Measurements from ENCODE around the gene HHATL. TPM values are rescaled to one million over a fixed set of nuclear protein-coding genes. Genes with fewer than 3 reads are reported as not detected.

Gene HHATL
- total RNA-seq, 1 donor from 2014 or later, result not detected

DNA sequence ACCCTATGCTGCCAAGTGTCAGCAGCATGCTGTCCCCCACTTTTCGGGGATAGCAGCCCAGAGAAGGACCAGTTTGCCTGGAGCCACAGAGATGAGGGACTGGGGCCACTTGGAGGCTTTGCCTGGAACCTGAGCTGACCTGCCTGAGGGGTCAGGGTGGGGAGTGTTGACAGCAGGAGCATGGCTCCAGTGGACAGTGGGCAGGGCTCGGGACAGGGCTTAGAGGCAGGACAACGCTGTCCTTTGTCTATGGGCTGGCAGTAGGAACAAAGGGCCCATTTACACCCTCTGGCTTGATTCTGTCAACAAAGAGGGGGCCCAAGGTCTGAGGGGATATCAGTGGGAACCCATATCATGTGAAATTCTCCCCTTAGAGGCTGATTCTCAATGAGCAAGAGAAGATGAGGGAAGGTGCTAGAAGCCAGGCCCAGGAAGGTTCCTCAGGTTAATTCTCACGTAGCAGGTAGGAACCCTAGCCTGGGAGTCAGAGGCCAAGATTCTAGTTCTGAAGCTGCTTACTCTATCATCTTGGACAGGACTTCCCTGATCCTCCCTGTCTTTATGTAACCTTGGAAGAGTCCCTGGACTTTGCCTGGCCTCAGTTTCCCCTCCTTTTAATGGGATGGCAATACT, 29.7 kb upstream of the HHATL start:
- Mint-ChIP-seq H3K9me3 (ENCODE audit: unreplicated experiment) (peaks cover 8% of the 10 kb centered on the region), H3K27me3 (ENCODE audit: low read depth, unreplicated experiment) (peaks cover 21% of the 10 kb centered on the region), H3K4me1 (ENCODE audit: low read depth, unreplicated experiment) (no peaks in the 10 kb centered on the region), H3K4me3 (ENCODE audit: unreplicated experiment) (no peak overlapping the region), H3K36me3 (ENCODE audit: low read depth, unreplicated experiment) (no peaks in the 10 kb centered on the region), H3K27ac (ENCODE audit: unreplicated experiment) (no peak overlapping the region)
- no peaks in the 10 kb centered on the region for H4K20me1 ChIP-seq (ENCODE audit: insufficient read depth, low read length)
- no peak for TF ChIP-seq CTCF (IDR thresholded peaks at IDR 0.05; ENCODE audit: insufficient read depth, low read depth, low read length)
- no peak for TF ChIP-seq EZH2 (IDR thresholded peaks at IDR 0.05; ENCODE audit: insufficient read depth, low read length)
- H3K79me2 ChIP-seq (ENCODE audit: insufficient read depth, low read length), result no peaks in the 10 kb centered on the region
- FAIRE-seq, result no peak
- no peak overlapping the region for H3K27ac ChIP-seq (ENCODE audit: low read depth, low read length)
- H3K9ac ChIP-seq (ENCODE audit: low read length), result no peak overlapping the region
- no peak overlapping the region for H3K4me3 ChIP-seq (ENCODE audit: insufficient read depth, low read depth, low read length)
- no peaks in the 10 kb centered on the region for H3K36me3 ChIP-seq (ENCODE audit: insufficient read depth, low read length)
- no peaks in the 10 kb centered on the region for H3K27me3 ChIP-seq (ENCODE audit: insufficient read depth, low read length)
- no peak overlapping the region for H3K4me2 ChIP-seq (ENCODE audit: low read length)
- DNase-seq (ENCODE audit: low read depth), result no peak
- no peaks in the 10 kb centered on the region for H3K4me1 ChIP-seq (ENCODE audit: insufficient read depth, low read length)
- H2AFZ ChIP-seq (ENCODE audit: low read depth, low read length), result no peak overlapping the region
- peaks cover 5% of the 10 kb centered on the region for H3K9me3 ChIP-seq (ENCODE audit: insufficient read depth, low read depth, low read length)

DNA sequence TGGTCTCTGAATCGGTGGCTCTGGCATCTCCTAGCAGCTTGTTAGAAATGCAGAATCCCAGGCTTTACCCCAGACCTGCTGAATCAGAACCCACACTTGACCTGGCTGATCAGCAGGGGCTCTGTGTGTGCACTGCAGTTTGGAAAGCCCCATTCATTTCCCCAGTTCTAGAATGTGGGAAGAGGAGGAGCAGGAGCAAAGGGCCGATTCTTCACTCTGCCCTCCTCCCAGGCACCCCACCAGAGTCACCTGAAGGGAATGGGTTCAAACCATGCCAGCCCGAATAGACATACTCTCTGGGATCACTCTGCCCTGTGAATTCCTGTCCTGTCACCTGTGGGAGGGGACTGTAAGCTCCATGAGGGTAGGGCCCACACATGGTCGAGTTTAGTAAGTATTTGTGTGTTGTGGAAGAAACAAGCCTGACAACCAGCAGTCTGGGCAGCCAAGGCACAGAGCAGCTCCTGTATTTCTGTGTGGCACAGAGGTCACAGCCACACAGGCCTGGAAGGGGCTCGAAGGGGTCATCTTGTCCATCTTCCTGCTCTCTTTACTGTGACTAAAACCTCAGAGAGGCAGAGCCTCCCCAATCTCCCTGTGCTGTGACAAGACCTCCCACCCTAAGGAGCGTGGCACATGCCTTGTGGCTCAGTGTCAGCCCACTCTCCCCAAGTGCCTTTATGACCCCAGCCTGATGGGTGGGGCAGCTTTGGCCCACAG, 29.0 kb upstream of the HHATL start:
- H3K27me3 Mint-ChIP-seq (ENCODE audit: low read depth, unreplicated experiment), result peaks cover 21% of the 10 kb centered on the region

More for the DNA sequence above, 29.0 kb upstream of the HHATL start:
- H3K27me3 ChIP-seq (ENCODE audit: insufficient read depth, low read length), result no peaks in the 10 kb centered on the region
- no peaks in the 10 kb centered on the region for H3K4me1 ChIP-seq (ENCODE audit: insufficient read depth, low read length)
- H3K4me2 ChIP-seq (ENCODE audit: low read length), result no peak overlapping the region
- Mint-ChIP-seq H3K36me3 (ENCODE audit: low read depth, unreplicated experiment) (no peaks in the 10 kb centered on the region), H3K4me1 (ENCODE audit: low read depth, unreplicated experiment) (no peaks in the 10 kb centered on the region), H3K27ac (ENCODE audit: unreplicated experiment) (no peak overlapping the region), H3K9me3 (ENCODE audit: unreplicated experiment) (peaks cover 2% of the 10 kb centered on the region), H3K4me3 (ENCODE audit: unreplicated experiment) (no peak overlapping the region)
- H3K36me3 ChIP-seq (ENCODE audit: insufficient read depth, low read length), result no peaks in the 10 kb centered on the region
- H3K27ac ChIP-seq (ENCODE audit: low read depth, low read length), result no peak overlapping the region
- H3K9me3 ChIP-seq (ENCODE audit: insufficient read depth, low read depth, low read length), result peaks cover 5% of the 10 kb centered on the region
- no peaks in the 10 kb centered on the region for H4K20me1 ChIP-seq (ENCODE audit: insufficient read depth, low read length)
- TF ChIP-seq CTCF (IDR thresholded peaks at IDR 0.05; ENCODE audit: insufficient read depth, low read depth, low read length), result no peak
- TF ChIP-seq EZH2 (IDR thresholded peaks at IDR 0.05; ENCODE audit: insufficient read depth, low read length), result no peak
- FAIRE-seq, result no peak
- no peak overlapping the region for H3K4me3 ChIP-seq (ENCODE audit: insufficient read depth, low read depth, low read length)
- no peak for DNase-seq (ENCODE audit: low read depth)
- H3K9ac ChIP-seq (ENCODE audit: low read length), result no peak overlapping the region
- H2AFZ ChIP-seq (ENCODE audit: low read depth, low read length), result no peak overlapping the region
- no peaks in the 10 kb centered on the region for H3K79me2 ChIP-seq (ENCODE audit: insufficient read depth, low read length)
